Measurements from ENCODE around the gene CREM. TPM values are rescaled to one million over a fixed set of nuclear protein-coding genes. Genes with fewer than 3 reads are reported as not detected.
A peak's percentile ranks its signal among the peaks of the same experiment; 100 is the strongest.

Gene CREM
- total RNA-seq, 2 experiments from 2014 or later, result 32.2 to 38.1 TPM

- no peaks in the 10 kb centered on the region for H4K20me1 ChIP-seq (ENCODE audit: insufficient read depth, low read length)
- no peaks in the 10 kb centered on the region for H3K36me3 ChIP-seq (ENCODE audit: insufficient read depth, low read length)
- no peak overlapping the region for H2AFZ ChIP-seq (ENCODE audit: low read length)
- ChIA-PET CTCF (ENCODE audit: unreplicated experiment) (interaction anchor here (1.3 kb wide), 1 partner anchor 11 kb away, joined by 4 read pairs; no protein-coding TSS in a partner anchor), POLR2A (interaction anchor here (1.0 to 3.8 kb wide), 4 partner anchors 10 to 42 kb away, joined by 3 to 27 read pairs (median 4); no protein-coding TSS in a partner anchor)
- no peak overlapping the region for H3K4me2 ChIP-seq (ENCODE audit: low read length)
- H3K4me3 ChIP-seq (ENCODE audit: low read depth, low read length, poor library complexity, severe bottlenecking), result no peak overlapping the region
- H3K27ac ChIP-seq (ENCODE audit: low read depth, low read length, poor library complexity, severe bottlenecking), result no peak overlapping the region
- TF ChIP-seq CTCF (conservative IDR thresholded peaks at IDR 0.05; ENCODE audit: low read length) (no peak), EZH2phosphoT487 (IDR thresholded peaks at IDR 0.05; ENCODE audit: borderline replicate concordance, low read depth, low read length) (no peak)
- no peaks in the 10 kb centered on the region for H3K79me2 ChIP-seq (ENCODE audit: insufficient read depth, low read depth, low read length)
- peak; percentile 10 for DNase-seq (ENCODE audit: low spot score)
- intact Hi-C loops (cut with micrococcal nuclease; ENCODE audit: unreplicated experiment), result no loop called here
- no TSS peak for BruUV-seq (replicated peaks)
- H3K4me1 ChIP-seq (ENCODE audit: insufficient read depth, low read length, poor library complexity, severe bottlenecking), result peaks cover 9% of the 10 kb centered on the region
- no peaks in the 10 kb centered on the region for H3K9me3 ChIP-seq (ENCODE audit: low read length)
- no peaks in the 10 kb centered on the region for H3K9me2 ChIP-seq (ENCODE audit: insufficient read depth, low read length)
Observed at GRCh38 chr10:35184527-35185171, 58.0 kb downstream of the CREM start.

GRCh38 chr10:35185260-35186034 lies 58.8 kb downstream of the CREM start:
- no peak overlapping the region for H3K4me2 ChIP-seq (ENCODE audit: low read length)
- CTCF ChIA-PET (ENCODE audit: unreplicated experiment), result no interaction called here
- TF ChIP-seq EZH2phosphoT487 (IDR thresholded peaks at IDR 0.05; ENCODE audit: borderline replicate concordance, low read depth, low read length), result no peak
- TF ChIP-seq CTCF (conservative IDR thresholded peaks at IDR 0.05; ENCODE audit: low read length), result no peak
- H4K20me1 ChIP-seq (ENCODE audit: insufficient read depth, low read length), result no peaks in the 10 kb centered on the region
- H3K9me3 ChIP-seq (ENCODE audit: low read length), result no peaks in the 10 kb centered on the region
- H3K27ac ChIP-seq (ENCODE audit: low read depth, low read length, poor library complexity, severe bottlenecking), result no peak overlapping the region
- no peak for DNase-seq (ENCODE audit: low spot score)
- intact Hi-C loops (cut with micrococcal nuclease; ENCODE audit: unreplicated experiment), result no loop called here
- POLR2A ChIA-PET, result interaction anchor here (1.7 to 3.8 kb wide), 3 partner anchors 10 to 54 kb away, joined by 3 to 27 read pairs (median 4); no protein-coding TSS in a partner anchor
- no peaks in the 10 kb centered on the region for H3K79me2 ChIP-seq (ENCODE audit: insufficient read depth, low read depth, low read length)
- peaks cover 9% of the 10 kb centered on the region for H3K4me1 ChIP-seq (ENCODE audit: insufficient read depth, low read length, poor library complexity, severe bottlenecking)
- BruUV-seq (replicated peaks), result no TSS peak
- H3K9me2 ChIP-seq (ENCODE audit: insufficient read depth, low read length), result no peaks in the 10 kb centered on the region
- no peak overlapping the region for H3K4me3 ChIP-seq (ENCODE audit: low read depth, low read length, poor library complexity, severe bottlenecking)
- no peaks in the 10 kb centered on the region for H3K36me3 ChIP-seq (ENCODE audit: insufficient read depth, low read length)
- no peak overlapping the region for H2AFZ ChIP-seq (ENCODE audit: low read length)
